PFSK-1 (cell line): ENCODE measurements around the gene NDUFS8.

Experiments used
- POLR2AphosphoS5 ChIP-seq: IDR thresholded peaks from 2 replicates; pipeline ENCODE4 v1.6.1; 2012; ENCODE audit warnings: low read depth, mild to moderate bottlenecking, control low read depth, low read length, moderate library complexity
- REST ChIP-seq, 2 experiments: IDR thresholded peaks; 2 replicates each; pipeline versions ENCODE4 v1.6.1 to v1.8.0; 2011 to 2012; ENCODE audit warnings: low read depth in 2 of 2, low read length in 2 of 2, control low read depth in 1 of 2, inconsistent platforms in 1 of 2, mild to moderate bottlenecking in 1 of 2, moderate library complexity in 1 of 2; ENCODE audit not compliant: insufficient read depth in 1 of 2
- SIN3A ChIP-seq: IDR thresholded peaks from 2 replicates; pipeline ENCODE4 v1.6.1; 2012; ENCODE audit warnings: mild to moderate bottlenecking, low read length, moderate library complexity, borderline replicate concordance; ENCODE audit not compliant: insufficient read depth
- TAF1 ChIP-seq: IDR thresholded peaks from 2 replicates; pipeline ENCODE4 v1.6.1; 2012; ENCODE audit warnings: low read length, control low read depth, borderline replicate concordance; ENCODE audit not compliant: insufficient read depth

- TF ChIP-seq POLR2AphosphoS5 (no peak), TAF1 (no peak), REST (IDR thresholded peaks at IDR 0.05; ENCODE audit: insufficient read depth in 1 of 2, low read depth in 2 of 2, low read length in 2 of 2) (no peak), SIN3A (no peak)
Measured at GRCh38 chr11:68050371-68050841, 19.9 kb downstream of the NDUFS8 start.
